Activated T-cell treated with anti-CD3 and anti-CD28 coated beads, Interleukin-2, amount 50 U/mL, for 48 hours (primary cell): Measurements from ENCODE around the gene FMO3.

Experiments
- DNase-seq, 2 experiments: peaks; one replicate each; pipeline ENCODE4 v3.0.0-alpha.2; 2020

FMO3 gene

GRCh38 chr1:171160639-171161354 is 70.1 kb downstream of the FMO3 start:
- no peak for DNase-seq

- DNase-seq, result no peak
These were observed 70.7 kb downstream of the FMO3 start for GRCh38 chr1:171161431-171161830.

GRCh38 chr1:171166361-171166760 is 75.7 kb downstream of the FMO3 start:
- DNase-seq, result no peak
